Ascending aorta (tissue), 2 donors: ENCODE data around the gene CLMN. TPM values are rescaled to one million over a fixed set of nuclear protein-coding genes. Genes with fewer than 3 reads are reported as not detected.

Source experiments
- DNase-seq, 2 donors: peaks; one replicate each; pipeline ENCODE4 v3.0.0-alpha.2; 2019; ENCODE audit warnings: low spot score in 2 of 2
- H3K27ac ChIP-seq, 2 donors: fragments of 200-600 bp; sonication (generic); one replicate each; pipeline ENCODE4 v1.5.1; 2016 to 2017; ENCODE audit warnings: mild to moderate bottlenecking in 1 of 2
- H3K27me3 ChIP-seq: fragments of 200-600 bp; sonication (generic); one replicate; pipeline ENCODE4 v1.5.1; 2017
- H3K36me3 ChIP-seq, 2 donors: fragments of 200-600 bp; sonication (generic); one replicate each; pipeline ENCODE4 v1.5.1; 2016
- H3K4me1 ChIP-seq, 2 donors: fragments of 200-600 bp; sonication (generic); one replicate each; pipeline ENCODE4 v1.5.1; 2016 to 2017; ENCODE audit warnings: mild to moderate bottlenecking in 1 of 2
- H3K4me3 ChIP-seq, 2 donors: fragments of 200-600 bp; sonication (generic); one replicate each; pipeline ENCODE4 v1.5.1; 2016 to 2017; ENCODE audit warnings: mild to moderate bottlenecking in 1 of 2
- H3K9me3 ChIP-seq, 2 donors: fragments of 200-600 bp; sonication (generic); one replicate each; pipeline ENCODE4 v1.5.1; 2016
- CTCF ChIP-seq, 3 experiments: fragments of 200-600 bp in 2 of 3; fragments of 450-650 bp in 1 of 3; sonication (generic) in 2 of 3; IDR thresholded peaks; one replicate each; pipeline ENCODE4 v1.5.1; 2016 to 2019; ENCODE audit warnings: antibody characterized with exemption in 3 of 3, mild to moderate bottlenecking in 1 of 3, moderate library complexity in 1 of 3
- intact Hi-C: fragments of 100-400 bp; cut with DNase I; formaldehyde crosslinking; loops from one replicate; pipeline ENCODE4 v1.15.1; 2023
- total RNA-seq: library from RNA; depleted of rRNA; stranded (reverse); fragments of >200 nt; gene quantifications from one replicate; pipeline ENCODE4 v1.1.0, GENCODE V29; 2016

The CLMN gene
- total RNA-seq, 1 donor from 2014 or later, result 4.7 TPM

GRCh38 chr14:95315579-95315978 is 4.1 kb downstream of the CLMN start:
- intact Hi-C loops, result no loop called here
- TF ChIP-seq CTCF (IDR thresholded peaks at IDR 0.05), result no peak
- Histone ChIP-seq H3K27ac (no peak overlapping the region), H3K4me3 (no peak overlapping the region), H3K4me1 (peaks cover 0 to 3% of the 10 kb centered on the region in 2 donors), H3K9me3 (no peaks in the 10 kb centered on the region), H3K36me3 (no peaks in the 10 kb centered on the region), H3K27me3 (no peaks in the 10 kb centered on the region)
- no peak for DNase-seq

DNA sequence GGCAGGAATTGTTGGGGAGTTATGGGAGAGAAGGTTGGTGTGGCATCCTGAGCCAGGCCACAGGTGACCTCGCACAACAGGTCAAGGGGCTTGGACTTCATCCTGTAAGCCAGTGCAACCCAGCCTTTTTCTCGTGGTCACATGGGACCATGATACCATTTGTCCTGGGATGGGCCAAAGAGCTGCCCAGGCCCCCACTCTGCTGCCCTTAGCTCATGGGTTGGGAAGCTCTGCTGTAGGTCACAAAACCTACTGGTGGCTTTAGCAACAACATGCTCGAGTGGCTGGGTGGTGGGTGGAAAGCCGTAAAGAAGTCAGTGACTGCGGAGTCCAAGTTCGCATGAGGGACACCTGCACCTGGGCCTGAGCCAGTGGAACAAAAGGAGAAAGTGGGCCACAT is 4.6 kb downstream of the CLMN start:
- no peaks in the 10 kb centered on the region for H3K9me3 ChIP-seq
- H3K36me3 ChIP-seq, result no peaks in the 10 kb centered on the region
- intact Hi-C loops, result no loop called here
- H3K4me1 ChIP-seq, result peaks cover 0 to 2% of the 10 kb centered on the region in 2 donors
- DNase-seq, result no peak
- no peaks in the 10 kb centered on the region for H3K27me3 ChIP-seq
- no peak overlapping the region for H3K27ac ChIP-seq
- no peak for TF ChIP-seq CTCF (IDR thresholded peaks at IDR 0.05)
- H3K4me3 ChIP-seq, result no peak overlapping the region

DNA sequence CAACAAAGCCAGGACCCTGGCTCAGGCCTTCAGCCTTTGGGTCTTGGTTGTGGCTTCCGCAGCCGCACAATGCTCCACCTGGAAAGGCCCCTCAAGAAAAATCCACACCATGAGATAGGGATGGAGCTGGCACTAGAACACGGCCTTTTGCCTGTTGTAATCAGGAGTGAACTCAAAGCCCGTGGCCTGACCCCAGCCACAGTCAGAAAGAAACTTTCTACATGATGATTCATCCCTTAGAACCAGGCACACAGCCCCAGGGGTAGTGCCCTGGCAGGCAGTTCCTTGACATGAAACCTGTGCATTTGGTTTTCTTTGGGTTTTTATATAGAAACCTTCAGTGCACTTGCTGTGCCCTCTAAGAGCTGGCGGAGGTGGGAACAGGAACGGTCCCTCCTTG is 5.1 kb downstream of the CLMN start:
- Histone ChIP-seq H3K4me1 (no peaks in the 10 kb centered on the region), H3K9me3 (no peaks in the 10 kb centered on the region), H3K4me3 (no peak overlapping the region), H3K27me3 (no peaks in the 10 kb centered on the region), H3K36me3 (no peaks in the 10 kb centered on the region), H3K27ac (no peak overlapping the region)
- intact Hi-C loops, result no loop called here
- peak in 1 of 2 donors; percentile 69 for DNase-seq
- no peak for TF ChIP-seq CTCF (IDR thresholded peaks at IDR 0.05)

GRCh38 chr14:95313707-95314106 is 6.0 kb downstream of the CLMN start:
- no peak overlapping the region for H3K27ac ChIP-seq

DNA sequence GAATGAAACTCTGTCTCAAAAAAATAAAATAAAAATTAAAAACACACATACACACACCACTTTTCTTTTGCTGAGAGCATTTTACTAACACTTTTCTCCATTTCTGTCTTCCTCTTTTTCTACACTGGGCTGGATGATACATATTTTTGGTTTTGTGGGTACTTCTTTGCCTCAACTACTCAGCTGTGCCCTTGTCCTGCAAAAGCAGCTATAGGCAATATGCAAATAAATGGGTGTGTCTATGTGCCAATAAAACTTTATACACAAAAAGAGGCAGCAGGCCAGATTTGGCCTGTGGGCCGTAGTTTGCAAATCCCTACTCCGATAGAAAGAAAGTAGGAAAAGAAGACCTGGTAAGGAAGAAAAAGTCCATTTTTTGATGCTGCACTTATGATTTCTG is 6.5 kb downstream of the CLMN start:
- H3K27ac ChIP-seq, result no peak overlapping the region

More at GRCh38 chr14:95313707-95314106, 6.0 kb downstream of the CLMN start:
- intact Hi-C loops, result no loop called here
- Histone ChIP-seq H3K4me1 (no peaks in the 10 kb centered on the region), H3K27me3 (no peaks in the 10 kb centered on the region), H3K36me3 (no peaks in the 10 kb centered on the region), H3K9me3 (no peaks in the 10 kb centered on the region), H3K4me3 (no peak overlapping the region)
- DNase-seq, result peak; percentile 19 to 83
- TF ChIP-seq CTCF (IDR thresholded peaks at IDR 0.05), result no peak

More for the DNA sequence above, 6.5 kb downstream of the CLMN start:
- H3K9me3 ChIP-seq, result no peaks in the 10 kb centered on the region
- H3K4me1 ChIP-seq, result no peaks in the 10 kb centered on the region
- intact Hi-C loops, result no loop called here
- H3K36me3 ChIP-seq, result no peaks in the 10 kb centered on the region
- no peak for TF ChIP-seq CTCF (IDR thresholded peaks at IDR 0.05)
- H3K27me3 ChIP-seq, result no peaks in the 10 kb centered on the region
- no peak for DNase-seq
- no peak overlapping the region for H3K4me3 ChIP-seq
